ENCODE measurements around the gene NUFIP1.
"Not testable (repeated sequence)": the region's sequence is repeated elsewhere in the genome, so short reads cannot be mapped to it uniquely, and the experiment has no call there.

Gene NUFIP1

DNA sequence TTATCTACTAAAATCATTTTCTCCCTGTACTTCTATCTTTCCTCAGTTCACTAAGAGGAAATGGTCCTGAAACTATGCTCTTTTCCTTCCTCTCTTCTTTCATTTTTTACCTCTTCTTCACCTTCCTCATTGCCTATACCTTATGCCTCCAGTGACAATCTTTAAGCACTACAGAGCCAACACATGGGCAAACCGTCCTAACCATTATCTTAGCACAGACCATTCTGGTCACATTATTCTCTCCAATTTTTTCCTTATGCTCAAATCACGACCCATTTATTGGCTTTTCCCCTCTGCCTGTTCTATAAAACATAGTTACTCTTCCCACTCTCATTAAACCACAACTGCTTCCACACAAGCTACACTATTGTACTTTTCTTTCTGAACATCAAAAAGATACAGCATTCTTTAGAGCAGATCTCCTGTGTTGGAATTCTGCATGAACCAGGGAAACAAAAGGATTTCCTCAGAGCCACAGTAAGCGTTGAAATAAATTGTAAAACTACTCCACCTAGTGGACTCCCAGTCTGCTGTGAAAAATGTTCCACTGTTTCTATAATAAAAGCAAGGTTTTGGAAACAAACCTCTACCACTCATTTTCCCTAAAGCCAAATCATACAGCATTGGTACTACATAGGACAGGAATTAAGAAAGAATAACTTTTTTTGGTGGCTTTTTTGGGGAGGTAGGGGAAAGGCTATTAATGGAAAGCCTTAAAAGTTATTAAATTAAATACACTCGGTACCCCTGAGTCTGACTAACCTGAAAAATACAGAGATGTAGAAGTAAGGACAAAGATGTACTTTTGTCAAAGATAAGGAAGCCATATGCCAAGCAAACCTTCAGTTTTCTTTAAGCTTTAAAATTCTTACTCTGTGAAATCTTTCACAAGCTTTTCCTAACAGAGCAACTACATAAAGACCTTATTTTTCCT lies 19.5 kb downstream of the NUFIP1 start:
- DNase-seq (ENCODE audit: low spot score), result no peak

DNA sequence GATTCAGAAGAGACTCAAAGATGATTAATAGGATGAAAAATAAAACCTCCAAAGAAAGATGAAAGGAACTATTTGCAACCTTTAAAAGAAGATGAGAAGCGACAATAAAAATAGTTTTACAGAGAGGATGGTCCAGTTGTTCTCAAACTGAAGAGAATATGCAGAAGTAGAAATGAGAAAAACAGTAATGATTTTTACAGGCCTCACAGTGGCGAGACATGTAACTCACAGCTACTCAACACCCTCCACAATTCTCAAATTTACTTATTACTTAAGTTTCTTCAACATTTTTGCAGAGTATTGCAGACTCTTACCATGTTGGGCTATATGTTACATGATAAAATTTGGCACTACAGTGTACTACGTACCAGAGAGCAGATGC lies 20.8 kb downstream of the NUFIP1 start:
- no peak for DNase-seq (ENCODE audit: low spot score)

DNA sequence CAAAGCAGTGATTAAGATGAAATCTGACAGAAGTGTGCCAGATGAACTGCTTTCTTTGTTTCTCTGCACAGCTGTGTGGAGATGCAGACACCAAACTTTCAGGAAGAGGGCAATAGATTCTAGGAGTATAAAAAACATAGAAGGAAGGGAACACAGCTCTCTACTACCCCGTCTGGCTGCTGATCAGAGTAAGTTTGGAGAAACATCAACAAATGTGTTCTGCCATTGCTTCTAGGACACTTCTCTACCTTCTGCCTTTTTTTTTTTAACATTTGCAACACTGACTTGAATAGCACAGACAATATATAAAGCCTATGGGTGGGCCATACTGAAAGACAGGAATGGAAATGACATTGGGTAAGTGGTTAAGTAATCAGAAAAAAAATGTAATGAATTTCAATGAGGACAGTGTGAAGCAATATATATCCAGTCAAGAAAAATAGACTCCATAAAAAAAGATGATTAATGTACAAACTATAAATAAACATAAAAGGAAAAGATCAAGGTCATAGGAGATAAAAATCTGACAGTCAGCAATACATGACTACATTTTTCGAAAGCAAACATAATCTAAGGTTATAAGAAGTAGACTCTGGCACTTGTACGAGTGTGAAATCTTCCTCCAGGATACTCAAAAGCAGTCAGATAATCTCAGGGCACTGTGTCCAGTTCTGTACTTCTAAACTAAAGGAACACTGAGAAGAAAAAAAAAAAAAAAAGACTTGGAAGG lies 21.4 kb downstream of the NUFIP1 start:
- DNase-seq (ENCODE audit: low spot score), result no peak

DNA sequence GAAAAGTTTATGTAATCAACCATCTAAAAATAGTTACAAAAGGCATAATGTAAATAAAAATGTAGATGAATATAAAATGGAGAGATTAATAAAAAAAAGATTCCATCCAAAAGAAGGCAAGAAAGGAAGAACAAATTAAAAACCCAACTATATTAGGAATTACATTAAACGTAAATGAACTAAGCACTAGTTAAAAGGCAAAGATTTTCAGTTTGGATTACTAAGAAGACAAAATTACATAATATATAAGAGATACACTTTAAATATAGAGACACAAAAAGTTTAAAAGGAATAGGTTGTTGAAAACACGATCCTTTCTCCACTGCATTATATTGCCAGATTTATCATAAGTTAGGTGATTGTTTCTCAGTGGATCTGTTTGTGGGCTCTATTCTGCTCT lies 27.3 kb downstream of the NUFIP1 start:
- DNase-seq (ENCODE audit: low spot score), result no peak

DNA sequence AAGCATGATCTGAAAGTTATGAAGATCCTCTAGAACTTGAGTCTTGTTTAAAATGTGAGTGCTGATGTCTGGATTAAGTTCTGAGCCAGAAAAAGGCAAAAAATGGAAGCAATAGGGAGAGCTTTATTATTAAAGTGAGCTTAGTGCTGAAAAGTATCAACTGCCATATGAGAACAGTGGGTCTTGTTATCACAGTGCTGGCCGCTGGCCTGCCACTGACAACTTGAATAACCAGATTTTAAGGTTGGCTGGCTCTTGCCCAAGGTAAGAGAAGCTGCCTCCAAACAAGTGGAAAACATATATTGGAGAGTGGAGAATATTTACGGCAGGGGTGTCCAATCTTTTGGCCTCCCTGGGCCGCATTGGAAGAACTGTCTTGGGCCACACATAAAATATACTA lies 33.9 kb downstream of the NUFIP1 start:
- DNase-seq (ENCODE audit: low spot score), result no peak

DNA sequence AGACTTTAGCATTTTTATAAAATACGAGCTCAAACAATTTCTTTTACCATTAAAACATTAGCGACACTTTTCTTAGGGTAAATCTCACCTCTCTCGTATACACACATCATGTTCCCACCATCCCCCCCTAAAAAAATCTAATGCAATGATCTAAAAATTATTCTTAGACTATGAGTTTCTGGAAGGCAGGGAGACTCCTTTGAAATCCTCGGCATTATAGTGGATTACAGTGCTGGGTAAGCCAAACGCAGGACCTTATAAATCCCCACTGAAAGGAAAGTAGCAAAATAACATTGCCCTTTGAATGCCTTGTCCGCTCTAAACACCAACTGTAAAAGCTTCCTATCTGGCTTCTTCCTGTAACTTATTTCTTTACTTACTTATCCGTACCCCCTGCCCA lies 35.0 kb downstream of the NUFIP1 start:
- no peak for DNase-seq (ENCODE audit: low spot score)

DNA sequence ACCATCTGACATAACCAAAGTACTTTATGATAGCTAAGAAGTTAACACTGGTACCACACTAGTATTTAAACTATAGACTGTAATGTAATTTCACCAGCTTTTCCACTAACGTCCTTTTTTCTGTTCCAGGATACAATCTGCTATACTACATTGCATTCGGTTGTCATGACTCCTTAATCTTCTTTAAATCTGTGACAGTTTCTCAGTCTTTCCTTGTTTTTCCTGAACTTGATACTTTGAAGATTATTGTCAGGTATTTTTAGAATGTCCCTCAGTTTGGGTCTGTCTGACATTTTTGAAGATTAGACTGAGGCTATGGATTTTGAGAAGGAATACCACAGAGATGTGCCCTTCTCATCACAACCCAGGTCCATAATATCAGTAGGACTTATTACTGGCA lies 36.6 kb downstream of the NUFIP1 start:
- no peak for DNase-seq (ENCODE audit: low spot score)

DNA sequence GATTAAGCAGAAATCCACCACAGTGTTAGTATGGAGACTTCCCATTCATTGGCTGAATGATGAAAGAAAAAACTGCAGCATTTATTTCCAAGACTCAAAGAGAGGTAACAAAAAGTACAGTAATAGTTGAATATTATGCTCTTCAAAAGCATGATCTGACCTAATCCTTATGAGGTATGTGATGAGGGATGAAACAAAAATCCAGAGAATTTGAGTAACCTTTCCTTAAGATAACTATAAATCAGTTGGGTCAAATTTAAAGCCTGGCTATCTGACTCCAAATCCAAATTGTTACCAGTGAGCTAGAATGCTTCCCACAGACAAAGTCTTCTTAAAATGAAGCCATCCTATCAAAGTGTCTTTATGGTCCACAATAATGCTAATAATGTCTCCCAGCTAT lies 38.1 kb downstream of the NUFIP1 start:
- no peak for DNase-seq (ENCODE audit: low spot score)

DNA sequence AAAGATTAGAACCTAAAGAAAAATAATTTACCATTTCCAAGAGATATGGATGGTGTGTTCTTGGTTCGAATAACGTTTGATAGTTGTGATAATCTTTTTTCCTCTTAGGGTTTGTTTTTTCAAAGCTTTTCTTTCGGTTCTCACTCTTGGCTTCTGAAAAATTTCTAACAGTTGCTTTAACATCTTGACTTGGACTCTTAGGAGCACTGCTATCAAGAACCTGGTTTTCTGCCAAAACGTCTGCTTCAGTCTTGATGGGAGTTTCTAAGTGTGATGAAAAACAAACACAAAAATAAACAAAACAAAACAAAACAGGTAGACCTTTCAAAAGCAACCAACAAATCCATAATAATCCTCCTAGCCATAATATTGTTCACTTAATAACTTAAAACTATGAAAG lies 45.9 kb downstream of the NUFIP1 start:
- DNase-seq (ENCODE audit: low spot score), result not testable (repeated sequence)

DNA sequence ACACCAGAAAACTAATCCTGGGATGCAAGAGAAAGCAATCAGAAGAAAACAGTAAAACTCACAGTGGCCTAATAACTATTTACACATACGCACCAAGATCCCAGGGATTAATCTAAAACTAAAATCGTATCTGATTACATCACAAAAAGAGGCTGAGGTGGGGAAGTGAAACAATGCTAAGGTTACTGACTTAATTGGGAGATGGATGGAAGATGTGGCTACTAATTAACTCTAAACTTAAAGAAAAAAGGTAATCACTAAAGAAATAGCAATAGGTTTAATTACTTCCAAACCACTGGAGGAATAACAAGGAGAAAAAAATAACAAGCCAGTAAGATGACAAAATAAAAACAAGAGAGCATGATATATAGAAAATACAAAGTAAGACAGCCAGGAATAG lies 50.4 kb downstream of the NUFIP1 start:
- no peak for DNase-seq (ENCODE audit: low spot score)

DNA sequence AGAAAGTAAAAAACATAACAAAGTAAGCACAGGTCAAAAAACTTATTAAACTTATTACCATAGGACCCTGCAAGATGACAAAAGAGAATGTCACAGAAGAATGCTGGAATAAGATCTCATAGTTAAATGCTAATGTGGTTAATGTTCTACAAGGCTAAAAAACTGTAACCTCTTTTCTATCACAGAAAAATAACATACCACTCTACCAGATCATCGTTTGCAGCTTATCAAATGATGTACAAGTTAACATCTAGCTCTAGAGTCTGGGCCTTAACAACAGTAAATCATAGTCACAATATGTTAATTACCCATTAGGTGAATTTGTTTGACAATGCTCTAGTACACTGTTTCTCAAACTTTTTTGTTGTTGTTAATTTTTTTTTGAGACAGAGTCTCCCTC lies 53.0 kb downstream of the NUFIP1 start:
- DNase-seq (ENCODE audit: low spot score), result no peak

DNA sequence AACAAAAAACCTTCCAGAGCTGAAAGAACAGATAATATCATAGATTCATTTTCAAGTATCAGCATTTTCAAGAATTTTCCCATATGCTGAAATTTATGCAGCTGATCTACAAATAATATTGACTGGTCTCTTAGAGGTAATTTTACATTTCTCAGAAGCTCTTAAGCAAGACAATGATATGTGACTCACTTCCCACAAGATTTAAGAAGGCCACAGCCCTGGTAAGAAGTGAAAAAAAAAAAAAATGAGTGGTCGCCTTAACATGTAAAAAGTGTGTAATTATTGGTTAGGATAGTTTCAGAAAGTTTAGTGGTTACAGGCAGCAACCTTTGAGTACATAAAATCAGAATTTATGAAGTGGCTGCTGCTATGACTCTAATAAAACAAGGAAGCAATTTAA lies 54.5 kb downstream of the NUFIP1 start:
- DNase-seq (ENCODE audit: low spot score), result no peak

DNA sequence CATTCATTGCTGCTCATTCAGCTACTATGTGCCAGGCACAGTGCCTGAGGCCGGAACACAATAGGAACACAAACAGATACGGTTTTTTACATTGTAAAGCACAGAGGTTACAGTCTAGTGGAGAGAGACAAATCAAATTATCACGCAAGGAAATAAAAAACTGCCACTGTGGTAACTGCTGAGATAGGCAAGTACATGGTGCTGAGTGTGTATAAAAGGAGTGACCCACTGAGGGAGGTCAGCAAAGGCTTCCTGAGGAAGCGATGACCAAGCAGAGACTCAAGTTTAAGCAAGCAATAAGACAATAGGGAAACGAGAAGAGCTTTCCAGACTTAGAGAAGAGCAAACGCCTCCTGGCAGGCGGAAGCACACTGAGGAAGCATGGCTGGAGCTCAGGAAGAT lies 56.4 kb downstream of the NUFIP1 start:
- DNase-seq (ENCODE audit: low spot score), result no peak

DNA sequence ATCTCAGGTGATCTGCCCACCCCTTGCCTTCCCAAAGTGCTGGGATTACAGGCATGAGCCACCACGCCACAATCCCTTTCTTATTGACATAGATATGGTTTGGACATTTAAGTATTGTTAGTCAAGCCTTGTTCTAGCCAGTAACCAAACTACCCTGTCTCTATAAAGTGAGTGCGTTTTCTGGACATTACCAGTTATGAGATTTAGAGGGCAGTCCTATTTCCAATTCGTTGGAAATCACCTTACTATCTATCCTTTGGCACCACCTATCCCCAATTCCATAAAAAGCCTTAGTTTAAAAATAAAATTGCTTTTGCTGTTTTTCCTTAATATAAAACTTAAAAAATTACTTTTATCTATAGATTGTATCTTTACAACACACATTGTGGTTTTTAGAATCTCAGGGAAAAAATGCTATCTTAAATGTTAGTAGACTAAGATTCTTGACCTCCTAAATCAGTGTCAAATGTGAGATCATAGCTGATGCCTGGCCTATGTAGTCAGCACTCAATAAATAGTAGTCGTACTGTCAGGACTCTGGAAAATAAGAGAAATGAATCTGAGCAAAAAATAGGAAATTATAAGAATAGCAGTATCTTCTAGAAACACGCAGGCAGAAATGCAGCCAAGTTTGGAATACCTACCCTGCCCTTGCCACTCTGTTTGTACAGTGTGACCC lies 57.0 kb downstream of the NUFIP1 start:
- DNase-seq (ENCODE audit: low spot score), result no peak

DNA sequence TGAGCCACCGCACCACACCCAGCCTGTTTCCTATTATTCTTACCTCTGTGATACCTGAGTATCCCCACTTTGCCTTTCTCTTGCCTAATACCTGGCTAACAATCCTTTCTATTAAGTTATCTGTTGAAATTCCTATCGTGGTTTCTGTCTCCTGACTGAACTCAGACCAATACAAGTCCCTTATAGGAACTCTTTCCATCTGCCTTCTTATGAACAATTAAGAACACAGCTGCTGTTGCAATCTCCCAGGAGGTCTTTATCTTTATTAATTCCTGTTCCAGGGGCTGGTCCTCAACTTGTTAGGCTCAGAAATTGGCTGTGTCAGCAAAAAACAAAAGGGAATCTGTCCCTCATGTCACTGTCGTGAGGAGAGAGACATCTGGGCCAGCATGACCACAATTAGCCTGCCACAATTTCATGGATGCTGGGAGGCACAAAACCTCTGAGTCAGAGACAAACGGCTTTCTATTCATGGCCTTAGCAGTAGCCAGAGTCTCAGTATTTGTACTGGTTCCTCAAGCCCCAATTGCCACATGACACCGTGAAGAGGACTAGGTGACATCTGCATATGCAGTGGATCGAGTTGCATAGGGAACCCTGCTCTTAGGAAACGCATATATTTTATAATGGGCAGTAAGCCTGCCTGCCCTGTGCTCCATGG lies 58.2 kb downstream of the NUFIP1 start:
- DNase-seq (ENCODE audit: low spot score), result no peak

DNA sequence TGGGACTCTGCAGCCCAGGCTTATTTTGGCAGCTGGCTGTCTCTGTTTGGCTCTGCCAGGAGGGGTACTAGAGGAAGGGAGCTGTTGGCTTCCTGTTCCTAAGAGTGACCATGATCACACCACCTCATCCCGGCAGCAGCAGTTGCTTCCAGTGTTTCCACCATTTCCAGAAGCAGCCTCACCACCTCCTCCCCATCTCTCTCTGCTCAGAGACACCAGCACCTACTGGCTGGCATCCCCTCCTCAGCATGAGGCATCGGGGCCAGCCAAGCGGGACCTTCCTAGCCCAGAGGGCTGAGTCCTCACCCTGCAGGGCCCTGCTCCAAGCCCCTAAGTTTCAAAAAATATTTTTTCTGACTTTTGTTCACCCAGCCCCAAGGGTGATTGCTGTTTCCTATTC lies 59.0 kb downstream of the NUFIP1 start:
- no peak for DNase-seq (ENCODE audit: low spot score)

DNA sequence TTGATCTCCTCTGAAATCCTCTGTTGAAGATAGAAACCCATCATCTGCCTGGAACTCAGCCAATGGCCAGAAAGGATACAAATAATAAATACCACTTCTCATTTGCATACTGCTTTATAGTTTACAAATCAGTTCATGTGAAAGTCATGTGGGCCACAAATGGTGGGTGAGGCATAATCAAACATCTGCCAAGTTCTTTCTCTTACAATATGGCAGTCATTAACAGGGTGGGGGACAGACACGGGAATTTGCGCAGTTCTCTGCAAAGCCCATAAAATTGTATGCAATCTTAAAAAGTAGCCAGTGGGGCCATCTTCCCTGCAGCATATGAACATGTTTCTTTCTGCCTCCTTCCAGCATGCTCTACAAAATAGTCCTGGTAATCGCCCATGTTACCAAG lies 59.6 kb downstream of the NUFIP1 start:
- no peak for DNase-seq (ENCODE audit: low spot score)

DNA sequence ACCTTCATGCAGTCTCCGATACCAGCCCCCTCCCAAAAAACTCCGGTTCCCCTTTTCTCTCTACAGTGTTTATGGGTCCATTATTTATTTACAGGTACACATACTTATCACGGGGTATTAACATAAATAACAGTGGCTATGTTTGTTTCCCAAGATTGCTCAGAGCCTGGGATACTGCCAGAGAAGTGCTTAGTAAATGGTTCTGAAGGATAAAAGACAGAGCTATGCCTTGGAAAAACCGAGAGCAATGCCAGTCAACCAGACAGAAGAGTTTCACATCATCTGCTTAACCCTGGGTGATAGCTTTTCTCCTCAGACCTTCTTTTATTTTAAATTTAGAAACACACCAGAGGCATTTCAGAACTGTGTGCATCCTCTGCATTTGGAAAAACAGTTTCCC lies 61.3 kb downstream of the NUFIP1 start:
- no peak for DNase-seq (ENCODE audit: low spot score)

DNA sequence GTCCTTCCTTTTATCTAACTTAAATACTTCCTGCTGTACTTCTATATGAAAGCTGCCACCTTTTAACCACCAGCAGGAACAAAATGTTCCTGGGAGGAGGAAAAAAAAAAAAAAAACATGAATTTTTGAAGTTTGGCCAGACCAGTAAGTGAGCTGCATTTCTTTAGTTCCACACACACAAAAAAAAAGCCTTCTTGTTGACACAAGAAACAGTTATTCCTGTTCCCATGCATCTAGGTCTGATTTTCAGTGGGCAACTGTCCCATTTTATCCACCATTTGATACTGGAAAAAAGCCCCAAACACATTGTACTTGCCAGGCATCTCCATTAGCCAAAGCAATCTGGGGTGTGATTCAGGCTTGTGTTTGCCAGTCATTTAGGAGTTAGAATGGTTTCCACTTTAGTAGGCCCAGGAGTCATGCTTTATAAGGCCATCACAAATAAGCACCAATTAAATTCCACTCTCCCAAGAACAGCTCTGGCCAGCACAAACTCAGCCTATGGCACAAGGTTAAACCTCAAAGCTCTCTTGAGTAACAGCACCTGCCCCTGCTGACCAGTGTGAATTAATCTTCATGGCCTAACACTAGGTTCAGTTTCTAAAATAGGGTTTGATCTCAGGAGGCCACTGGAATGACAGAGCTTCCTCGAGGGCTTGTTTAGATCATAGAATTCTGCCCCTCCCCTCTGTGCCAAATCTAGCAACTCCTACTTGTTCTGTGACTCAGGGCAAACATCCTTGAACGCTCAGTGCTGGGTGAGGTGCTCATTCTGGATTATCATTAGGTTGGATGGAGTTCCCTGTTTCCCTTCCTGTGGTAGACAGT lies 67.1 kb downstream of the NUFIP1 start:
- DNase-seq (ENCODE audit: low spot score), result no peak

DNA sequence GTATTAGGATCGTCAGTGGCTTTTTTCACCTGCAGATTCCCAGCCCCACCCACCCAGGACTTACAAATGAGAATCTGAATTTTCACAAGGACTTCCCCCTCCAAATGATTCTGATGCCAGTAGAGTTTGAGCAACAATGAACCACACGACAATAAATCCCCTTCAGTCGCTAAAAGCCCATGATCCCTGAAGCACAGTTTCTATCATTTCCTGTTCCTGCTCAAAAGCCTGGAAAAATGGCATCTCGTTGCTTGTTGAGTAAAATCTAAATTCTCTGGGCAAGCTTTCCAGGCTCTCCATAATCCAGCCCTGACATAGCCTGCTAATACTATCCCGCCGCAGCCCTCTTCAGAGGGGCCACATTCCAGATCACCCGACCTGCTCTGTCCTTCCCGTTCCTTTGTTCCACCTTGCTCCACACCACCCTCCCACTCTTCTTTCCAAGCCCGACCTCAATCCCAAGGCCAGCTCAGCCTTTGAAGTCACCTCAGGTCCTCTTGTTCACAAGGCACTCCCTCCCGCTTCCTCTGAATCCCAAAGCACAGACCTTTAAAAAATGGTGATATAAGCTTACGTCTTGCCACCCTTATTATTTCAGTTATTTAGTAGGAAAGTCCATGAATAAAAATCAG lies 67.9 kb downstream of the NUFIP1 start:
- DNase-seq (ENCODE audit: low spot score), result no peak

DNA sequence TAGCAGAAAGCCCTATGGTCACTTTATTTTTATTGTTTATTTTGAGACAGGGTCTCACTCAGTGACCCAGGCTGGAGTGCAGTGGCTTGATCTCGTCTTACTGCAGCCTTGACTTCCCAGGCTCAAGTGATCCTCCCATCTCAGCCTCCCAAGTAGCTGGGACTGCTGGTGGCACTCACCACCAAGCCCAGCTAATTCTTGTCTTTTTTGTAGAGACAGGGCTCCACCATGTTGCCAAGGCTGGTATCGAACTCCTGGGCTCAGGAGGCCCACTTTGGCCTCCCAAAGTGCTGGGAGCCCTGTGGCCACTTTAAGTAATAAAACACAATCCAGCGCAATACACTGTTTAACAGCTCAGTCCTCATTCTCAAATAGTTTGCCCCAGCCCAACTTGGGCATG lies 69.3 kb downstream of the NUFIP1 start:
- DNase-seq (ENCODE audit: low spot score), result no peak
